ENCODE results near the gene SAMD13. TPM values are rescaled to one million over a fixed set of nuclear protein-coding genes. Genes with fewer than 3 reads are reported as not detected.

SAMD13 gene
- polyA plus RNA-seq (ENCODE audit: insufficient read length in 10 of 10) = 10 to 100 TPM in 1 of 10 donors, 1 to 10 TPM in 9; 5.7 to 10.2 (median 7.4) TPM
- long read RNA-seq, donor 1, partial matches to known transcripts = 0 of 1 reads
- long read RNA-seq, donor 1, other reads (novel, unspliced or antisense) = 0 of 1 reads
- long read RNA-seq, donor 2, partial matches to known transcripts = 0 of 3 reads
- long read RNA-seq, donor 2, other reads (novel, unspliced or antisense) = 0 of 3 reads
- long read RNA-seq, donor 3 = 0 reads
- long read RNA-seq, donor 4, partial matches to known transcripts = 0 of 1 reads
- long read RNA-seq, donor 4, other reads (novel, unspliced or antisense) = 0 of 1 reads
- long read RNA-seq, donor 5, partial matches to known transcripts = 0 of 1 reads
- long read RNA-seq, donor 5, other reads (novel, unspliced or antisense) = 0 of 1 reads
- long read RNA-seq, donor 6 = 0 reads
- long read RNA-seq, donor 7 = 0 reads
- long read RNA-seq, donor 8, partial matches to known transcripts = 0 of 1 reads
- long read RNA-seq, donor 8, other reads (novel, unspliced or antisense) = 0 of 1 reads
- long read RNA-seq, donor 9, partial matches to known transcripts = 0 of 1 reads
- long read RNA-seq, donor 9, other reads (novel, unspliced or antisense) = 0 of 1 reads

- DNase-seq = peak; percentile 88 to 93 (median 89)
Observed at GRCh38 chr1:84301004-84301784, at the start of gene SAMD13. Gene SAMD13, plus strand, starts transcription at chr1:84301708. Its CDS starts 1,527 bp downstream, at chr1:84303235.

GRCh38 chr1:84253036-84253435, 48.5 kb upstream of the SAMD13 start:
- peak in 1 of 3 donors; percentile 14 for DNase-seq

- DNase-seq = peak; percentile 3 to 12 (median 6)
Observed at GRCh38 chr1:84253891-84254290, 47.6 kb upstream of the SAMD13 start.

GRCh38 chr1:84254703-84255238, 46.7 kb upstream of the SAMD13 start:
- no peak for DNase-seq

GRCh38 chr1:84255582-84255981, 45.9 kb upstream of the SAMD13 start:
- DNase-seq = no peak

- DNase-seq = no peak
Observed at GRCh38 chr1:84257617-84258016, 43.9 kb upstream of the SAMD13 start.

- DNase-seq = no peak
Observed at GRCh38 chr1:84259376-84259775, 42.1 kb upstream of the SAMD13 start.

- DNase-seq = no peak
Observed at GRCh38 chr1:84259989-84260388, 41.5 kb upstream of the SAMD13 start.

GRCh38 chr1:84260852-84261518, 40.5 kb upstream of the SAMD13 start:
- no peak for DNase-seq

- DNase-seq = no peak
Observed at GRCh38 chr1:84264961-84265360, 36.5 kb upstream of the SAMD13 start.

- DNase-seq = no peak
Observed at GRCh38 chr1:84265867-84266266, 35.6 kb upstream of the SAMD13 start.

GRCh38 chr1:84266748-84267147, 34.8 kb upstream of the SAMD13 start:
- no peak for DNase-seq

- no peak for DNase-seq
Observed at GRCh38 chr1:84267476-84267875, 34.0 kb upstream of the SAMD13 start.

- no peak for DNase-seq
Observed at GRCh38 chr1:84268346-84268745, 33.2 kb upstream of the SAMD13 start.

GRCh38 chr1:84269306-84269705, 32.2 kb upstream of the SAMD13 start:
- no peak for DNase-seq

GRCh38 chr1:84271441-84272151, 29.9 kb upstream of the SAMD13 start:
- DNase-seq = peak in 2 of 3 donors; percentile 17 to 50

- DNase-seq = no peak
Observed at GRCh38 chr1:84272401-84272800, 29.1 kb upstream of the SAMD13 start.

- DNase-seq = peak in 1 of 3 donors; percentile 26
Observed at GRCh38 chr1:84277343-84278059, 24.0 kb upstream of the SAMD13 start.

GRCh38 chr1:84278905-84279304, 22.6 kb upstream of the SAMD13 start:
- no peak for DNase-seq

GRCh38 chr1:84280912-84281311, 20.6 kb upstream of the SAMD13 start:
- no peak for DNase-seq

Measured in muscle of back (tissue), 13 donors.